K562 (cell line): ENCODE results near the gene MCAM. TPM values are rescaled to one million over a fixed set of nuclear protein-coding genes. Genes with fewer than 3 reads are reported as not detected.

Experiments
- ATAC-seq: fragments of 200-7000 bp; cut with Tn5 transposase; 3 replicates; pipeline ENCODE4 v1.9.1; 2020; ENCODE audit warnings: moderate library complexity
- BruUV-seq: library from RNA; stranded (reverse); fragments of 400-500 nt; replicated peaks from 2 replicates; lab custom pipeline; 2021; lab: Mats Ljungman, UMichigan
- CTCF ChIA-PET: fragments of 300-600 bp; formaldehyde crosslinking; extraction: SDS; loops from one replicate; lab custom pipeline; 2021; ENCODE audit warnings: low intra/inter-chr PET ratio; lab: Yijun Ruan, JAX
- POLR2A ChIA-PET: fragments of 300-600, 350-650 bp; sonication (Branson Sonifier 250); formaldehyde crosslinking; extraction: SDS; loops from one replicate; lab custom pipeline; 2021; ENCODE audit warnings: antibody characterized with exemption, inconsistent platforms; lab: Yijun Ruan, JAX
- DNase-seq, 4 experiments: peaks; one replicate each; pipeline versions ENCODE4 v3.0.0 to v3.0.0-alpha.2; 2011 to 2018; ENCODE audit warnings: low spot score in 3 of 4, mixed read lengths in 3 of 4; ENCODE audit errors: extremely low read depth in 1 of 4
- FAIRE-seq: peaks from 2 replicates; lab custom pipeline; 2011; peaks lifted over from hg19 to GRCh38; lab: Jason Lieb, UNC
- H2AFZ ChIP-seq: 2 replicates; pipeline ENCODE4 v1.6.0; 2011; ENCODE audit warnings: low read depth, low read length, control low read depth, inconsistent platforms
- H3K27ac ChIP-seq: fragments of 200-600 bp; 3 replicates; pipeline ENCODE4 v1.8.0; 2011; ENCODE audit warnings: low read depth, mild to moderate bottlenecking, control low read depth, inconsistent platforms, low read length, moderate library complexity, mixed read lengths; ENCODE audit errors: extremely low read depth
- H3K27me3 ChIP-seq, 2 experiments: fragments of 300-600 bp in 1 of 2; 2 replicates in 1 of 2; 3 replicates in 1 of 2; pipeline versions ENCODE4 v1.6.0 to v1.8.0; 2011; ENCODE audit warnings: inconsistent platforms in 2 of 2, low read length in 2 of 2, mild to moderate bottlenecking in 1 of 2, mixed read lengths in 1 of 2, moderate library complexity in 1 of 2; ENCODE audit not compliant: control insufficient read depth in 2 of 2, insufficient read depth in 2 of 2
- H3K36me3 ChIP-seq: fragments of 300-600 bp; 3 replicates; pipeline ENCODE4 v1.8.0; 2011; ENCODE audit warnings: mild to moderate bottlenecking, low read length, inconsistent platforms; ENCODE audit not compliant: control insufficient read depth, insufficient read depth
- H3K4me1 ChIP-seq, 2 experiments: fragments of 200-600 bp in 1 of 2; replicated peaks in 1 of 2; 2 replicates in 1 of 2; 3 replicates in 1 of 2; pipeline versions ENCODE4 v1.5.1 to v1.8.0; 2011; ENCODE audit warnings: inconsistent platforms in 2 of 2, low read length in 2 of 2, mild to moderate bottlenecking in 1 of 2, mixed read lengths in 1 of 2, moderate library complexity in 1 of 2; ENCODE audit not compliant: control insufficient read depth in 2 of 2, insufficient read depth in 2 of 2
- H3K4me2 ChIP-seq: 2 replicates; pipeline ENCODE4 v1.6.1; 2011; ENCODE audit warnings: low read length, control low read depth, inconsistent platforms, mixed read lengths; ENCODE audit not compliant: insufficient read depth
- H3K4me3 ChIP-seq: fragments of 200-600 bp; sonication (generic), shearing (Covaris generic); 2 replicates; pipeline ENCODE4 v1.5.1; 2016; ENCODE audit warnings: control low read depth, inconsistent platforms
- H3K79me2 ChIP-seq: fragments of 200-600 bp; 3 replicates; pipeline ENCODE4 v1.8.0; 2011; ENCODE audit warnings: low read length, inconsistent platforms; ENCODE audit not compliant: control insufficient read depth, insufficient read depth
- H3K9ac ChIP-seq, 2 experiments: 2 replicates each; pipeline versions ENCODE4 v1.6.0 to v1.6.1; 2011; ENCODE audit warnings: low read depth in 2 of 2, low read length in 2 of 2, control low read depth in 1 of 2, inconsistent platforms in 1 of 2, mild to moderate bottlenecking in 1 of 2, mixed read lengths in 1 of 2; ENCODE audit not compliant: insufficient read depth in 1 of 2
- H3K9me1 ChIP-seq: one replicate; pipeline ENCODE4 v1.6.0; 2011; ENCODE audit warnings: inconsistent platforms, mild to moderate bottlenecking, low read length, moderate library complexity; ENCODE audit not compliant: control insufficient read depth, insufficient read depth
- H3K9me3 ChIP-seq: replicated peaks from 2 replicates; pipeline ENCODE4 v1.5.1; 2011; ENCODE audit warnings: low read depth, low read length, inconsistent platforms; ENCODE audit not compliant: control insufficient read depth, insufficient read depth
- H4K20me1 ChIP-seq: replicated peaks from 2 replicates; pipeline ENCODE4 v1.6.1; 2011; ENCODE audit warnings: low read length, inconsistent platforms, mixed read lengths; ENCODE audit not compliant: control insufficient read depth, insufficient read depth
- KHSRP ChIP-seq: fragments of 450-650 bp; IDR thresholded peaks from 2 replicates; pipeline ENCODE4 v1.6.1; 2017
- NR1H2 ChIP-seq: sonication (generic); formaldehyde crosslinking; IDR thresholded peaks from 2 replicates; pipeline ENCODE4 v1.4.0; 2020; ENCODE audit warnings: mild to moderate bottlenecking, missing genetic modification reagents
- SP1 ChIP-seq: sonication (generic); formaldehyde crosslinking; IDR thresholded peaks from 2 replicates; pipeline ENCODE4 v1.8.1; 2022; ENCODE audit warnings: mild to moderate bottlenecking, missing genetic modification reagents
- WGBS: fragments of 100-300 bp; shearing (Covaris generic); methylation state at CpG from one replicate; pipeline ENCODE4 v1.1.6; 2016; ENCODE audit warnings: low coverage, mixed read lengths; ENCODE audit not compliant: insufficient coverage; ENCODE audit errors: missing lambda C conversion rate; 5-methylcytosine and 5-hydroxymethylcytosine counted together
- in situ Hi-C: fragments of 300-500 bp; cut with MboI; formaldehyde crosslinking; loops from 4 replicates; pipeline ENCODE4 v1.15.0; 2018; ENCODE audit warnings: inconsistent platforms, mixed read lengths
- intact Hi-C: fragments of 100-400 bp; cut with micrococcal nuclease; formaldehyde crosslinking; loops from 2 replicates; pipeline ENCODE4 v1.14.2; 2022
- polyA plus RNA-seq, 8 experiments: library from polyadenylated mRNA; depleted of rRNA in 4 of 8; stranded (reverse) in 5 of 8; unstranded in 3 of 8; fragments of >200 nt; fragmentation: Nextera tagmentation in 2 of 8; fragmentation: Illumina TruSeq in 1 of 8; extraction: Ambion mirVana in 2 of 8; extraction: Trizol in 1 of 8; gene quantifications; 2 replicates each; pipeline versions ENCODE4 v1.2.1 to v1.2.3, GENCODE V29; 2011 to 2014; ENCODE audit warnings: inconsistent platforms in 1 of 8, missing spikeins in 1 of 8
- total RNA-seq, 7 experiments: library from RNA; depleted of rRNA in 6 of 7; stranded (reverse); fragments of >200 nt in 6 of 7; fragmentation: Illumina TruSeq in 2 of 7; extraction: Trizol in 2 of 7; gene quantifications; 2 replicates each; pipeline versions ENCODE4 v1.2.1 to v1.2.3, GENCODE V29; 2011 to 2021; ENCODE audit warnings: low replicate concordance in 1 of 7

The MCAM gene
- total and polyA plus RNA-seq, 9 of the 15 experiments (the other 6 are each of a cell fraction or from before 2014, with no cell fraction given): 14.7 to 118 (median 53.6) TPM

GRCh38 chr11:119341222-119342022 is 24.5 kb upstream of the MCAM start:
- DNase-seq (no peak), FAIRE-seq (no peak), ATAC-seq (no peak)
- peaks cover 0 to 19% of the 10 kb centered on the region in 2 experiments; a peak in 3 of 5 replicates for H3K27me3 ChIP-seq
- POLR2A ChIA-PET: interaction anchor here (0.7 kb wide), 1 partner anchor 1072 kb away, joined by 3 read pairs; no protein-coding TSS in a partner anchor
- H3K36me3 ChIP-seq: peaks cover 9% of the 10 kb centered on the region; the same call in 1 of the 3 replicates
- H3K27ac ChIP-seq: no peak overlapping the region
- intact Hi-C loops: no loop called here
- H3K9me1 ChIP-seq: no peaks in the 10 kb centered on the region
- in situ Hi-C loops: no loop called here
- no peaks in the 10 kb centered on the region; the same call in 1 of the 2 replicates for H4K20me1 ChIP-seq
- H3K9ac ChIP-seq: peak overlapping the region in 1 of 2 experiments; percentile 43; a peak in 1 of 4 replicates
- no TSS peak for BruUV-seq
- 33% methylated on average over 12 of the region's 16 CpGs for WGBS
- peaks cover 10% of the 10 kb centered on the region; the same call in 2 of the 3 replicates for H3K79me2 ChIP-seq
- 0 out of 2 replicates have a peak, but pooled peaks have one; percentile 55 for TF ChIP-seq NR1H2 (CRISPR knock-in tag)
- TF ChIP-seq SP1 (CRISPR knock-in tag): 0 out of 2 replicates have a peak, but pooled peaks have one; percentile 30
- TF ChIP-seq KHSRP: no peak
- H3K9me3 ChIP-seq: no peaks in the 10 kb centered on the region
- CTCF ChIA-PET: no interaction called here
- H3K4me3 ChIP-seq: no peak overlapping the region
- H2AFZ ChIP-seq: no peak overlapping the region
- H3K4me2 ChIP-seq: no peak overlapping the region
- peaks cover 23 to 58% of the 10 kb centered on the region in 2 experiments; a peak in 4 of 5 replicates for H3K4me1 ChIP-seq
